ENCODE measurements around the gene YARS1.

YARS1 gene

GRCh38 chr1:32748348-32748747, 68.8 kb downstream of the YARS1 start:
- DNase-seq (ENCODE audit: low read depth in 1 of 2, low spot score in 1 of 2), result no peak

GRCh38 chr1:32746130-32746529, 71.0 kb downstream of the YARS1 start:
- no peak for DNase-seq (ENCODE audit: low read depth in 1 of 2, low spot score in 1 of 2)

DNA sequence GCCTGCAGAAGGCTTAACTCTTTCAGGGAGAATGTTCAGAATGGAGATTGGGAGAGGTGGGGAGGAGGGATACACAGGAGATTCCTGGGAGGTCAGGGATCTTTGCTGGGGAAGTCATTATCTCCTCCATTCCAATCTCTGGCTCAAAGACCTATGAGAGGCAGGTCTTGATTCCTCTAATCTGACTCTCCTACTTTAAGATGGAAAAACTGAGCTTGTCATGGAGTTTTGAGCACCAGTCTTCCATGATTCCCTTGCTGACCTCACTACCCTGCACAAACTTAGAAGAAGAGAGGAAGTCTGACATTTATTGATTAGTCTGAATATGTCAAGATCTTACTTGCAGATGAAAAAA, 73.1 kb downstream of the YARS1 start:
- no peak for DNase-seq (ENCODE audit: low read depth in 1 of 2, low spot score in 1 of 2)

GRCh38 chr1:32743380-32744070, 73.6 kb downstream of the YARS1 start:
- DNase-seq (ENCODE audit: low read depth in 1 of 2, low spot score in 1 of 2), result no peak

- DNase-seq (ENCODE audit: low read depth in 1 of 2, low spot score in 1 of 2), result no peak
Observed at GRCh38 chr1:32742956-32743355, 74.2 kb downstream of the YARS1 start.

DNA sequence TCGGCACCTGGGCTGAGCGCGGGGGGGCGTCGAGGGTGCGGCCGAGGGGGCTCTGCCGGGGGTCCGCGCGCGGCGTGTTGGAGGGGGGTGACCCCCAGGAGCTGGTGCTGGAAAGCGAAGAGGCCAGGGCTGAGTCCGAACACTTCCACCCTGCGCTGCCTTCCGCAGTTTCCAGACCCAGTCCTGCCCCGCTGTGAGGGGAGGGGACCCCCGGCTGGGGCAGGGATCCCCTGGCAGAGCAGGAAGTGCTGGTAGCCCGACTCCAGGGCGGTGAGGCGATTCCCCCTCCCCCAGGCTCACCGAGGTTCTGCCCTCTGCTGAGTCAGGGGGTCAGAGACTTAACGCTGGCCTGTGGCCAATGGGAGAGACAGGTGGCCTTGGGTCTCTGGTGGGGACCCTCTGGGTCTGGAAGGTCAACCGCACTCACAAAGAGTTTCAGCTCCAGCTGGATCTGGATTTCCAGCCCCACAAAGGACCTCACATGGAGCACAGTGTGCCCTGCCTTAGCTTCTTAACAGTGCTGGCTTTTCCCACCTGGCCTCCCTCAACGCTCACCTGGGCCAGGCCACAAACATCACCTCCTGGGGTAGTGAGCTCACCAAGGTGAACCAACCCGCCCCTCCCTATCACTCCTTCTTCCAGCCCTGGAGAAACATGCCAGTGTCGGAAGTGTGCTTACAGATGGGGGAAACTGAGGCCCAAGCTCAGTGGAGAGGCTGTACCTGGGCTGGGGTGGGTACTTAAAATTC, 74.8 kb downstream of the YARS1 start:
- DNase-seq (ENCODE audit: low read depth in 1 of 2, low spot score in 1 of 2), result no peak

DNA sequence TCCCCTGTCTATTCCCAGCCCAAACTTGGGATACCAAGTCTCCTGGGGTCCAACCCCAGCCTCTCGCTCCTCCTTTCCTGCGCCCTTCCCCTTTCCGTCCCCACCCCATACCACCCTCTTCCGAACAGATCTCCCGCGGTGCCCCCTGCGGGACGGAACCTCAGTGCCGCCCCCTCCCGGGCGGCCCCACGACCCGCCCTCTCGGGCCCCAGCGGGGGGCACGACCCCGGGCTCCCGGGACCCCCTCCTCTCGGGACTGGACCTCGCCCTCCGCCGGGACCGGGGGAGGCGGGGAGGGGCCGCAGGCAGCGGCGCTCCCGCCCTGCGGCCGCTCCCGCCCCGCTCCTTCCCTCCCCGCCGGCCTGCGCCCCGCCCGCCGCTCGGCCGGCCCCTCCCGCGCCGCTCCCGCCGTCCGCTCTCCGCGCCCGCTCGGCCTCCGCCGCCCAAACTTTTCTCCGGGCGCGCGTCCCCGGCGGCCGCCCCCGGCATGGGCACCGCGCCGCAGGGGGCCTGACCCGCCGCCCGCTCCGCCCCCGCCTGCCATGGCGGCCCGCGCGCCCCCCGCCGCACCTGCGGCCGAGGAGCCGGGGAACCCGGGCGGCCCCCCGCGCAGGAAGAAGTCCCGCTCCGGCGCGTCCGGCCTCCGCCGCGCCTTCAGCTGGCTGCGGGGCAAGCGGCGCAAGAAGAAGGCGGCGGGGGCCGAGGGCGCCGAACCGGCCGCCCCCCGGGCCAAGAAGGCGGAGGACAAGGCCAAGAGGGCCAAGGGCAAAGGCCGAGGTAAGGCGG, 75.6 kb downstream of the YARS1 start:
- no peak for DNase-seq (ENCODE audit: low read depth in 1 of 2, low spot score in 1 of 2)

DNA sequence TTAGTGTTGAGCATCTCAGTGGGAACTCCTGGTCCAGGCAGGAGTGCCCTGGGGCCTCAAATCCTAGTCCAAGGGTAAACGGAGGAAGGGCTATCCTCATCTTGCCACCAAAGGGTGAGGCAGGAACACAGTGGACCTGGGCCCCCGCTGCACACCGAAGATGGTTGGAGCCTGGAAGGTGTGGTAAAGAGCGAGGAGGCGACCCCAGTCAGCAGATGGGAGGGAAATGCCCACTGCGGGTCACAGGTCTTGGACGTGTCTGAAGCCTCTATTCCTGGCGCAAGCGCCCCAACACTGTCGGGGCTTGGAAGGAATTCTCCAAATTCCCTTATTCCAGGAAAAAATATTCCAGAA, 76.1 kb downstream of the YARS1 start:
- DNase-seq (ENCODE audit: low read depth in 1 of 2, low spot score in 1 of 2), result no peak

- DNase-seq (ENCODE audit: low read depth in 1 of 2, low spot score in 1 of 2), result no peak
Observed at GRCh38 chr1:32736812-32737791, 80.1 kb downstream of the YARS1 start.

GRCh38 chr1:32733582-32734321, 83.4 kb downstream of the YARS1 start:
- no peak for DNase-seq (ENCODE audit: low read depth in 1 of 2, low spot score in 1 of 2)

DNA sequence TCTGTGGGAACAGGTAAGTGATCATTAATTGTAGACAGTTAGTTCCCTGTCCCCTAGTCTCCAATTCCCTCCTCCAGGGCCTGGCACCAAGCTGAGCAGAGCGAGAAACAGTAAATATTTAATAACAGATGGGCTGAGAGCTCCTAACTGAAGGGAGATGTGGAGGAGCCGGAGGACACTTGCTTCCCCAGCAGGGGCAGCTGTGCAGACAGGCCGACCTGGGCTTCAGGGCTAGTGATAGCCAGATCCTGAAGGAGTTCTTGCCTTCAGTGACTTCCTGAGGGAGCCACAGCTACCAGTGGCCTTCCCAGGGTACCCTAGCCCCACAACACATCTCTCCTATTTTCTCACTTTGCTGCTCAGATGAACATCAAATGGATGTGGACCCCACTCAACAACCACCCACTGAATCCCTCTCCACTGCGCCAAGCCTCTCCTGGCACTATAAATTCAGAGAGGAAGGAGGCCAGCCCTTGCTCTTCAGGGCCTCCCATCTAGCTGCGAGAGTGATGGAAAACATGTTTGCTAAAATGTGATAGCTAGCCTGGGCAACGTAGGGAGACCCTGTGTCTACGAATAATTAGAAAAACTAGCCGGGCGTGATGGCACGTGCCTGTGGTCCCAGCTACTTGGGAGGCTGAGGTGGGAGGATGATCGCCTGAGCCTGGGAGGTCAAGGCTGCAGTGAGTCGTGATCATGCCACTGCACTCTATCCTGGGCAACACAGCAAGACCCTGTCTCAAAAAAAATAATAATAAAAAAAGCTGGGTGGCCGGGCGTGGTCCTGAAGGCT, 87.7 kb downstream of the YARS1 start:
- no peak for DNase-seq (ENCODE audit: low read depth in 1 of 2, low spot score in 1 of 2)

- DNase-seq (ENCODE audit: low read depth in 1 of 2, low spot score in 1 of 2), result no peak
Observed at GRCh38 chr1:32728413-32729077, 88.6 kb downstream of the YARS1 start.

- no peak for DNase-seq (ENCODE audit: low read depth in 1 of 2, low spot score in 1 of 2)
Observed at GRCh38 chr1:32727876-32728275, 89.3 kb downstream of the YARS1 start.

DNA sequence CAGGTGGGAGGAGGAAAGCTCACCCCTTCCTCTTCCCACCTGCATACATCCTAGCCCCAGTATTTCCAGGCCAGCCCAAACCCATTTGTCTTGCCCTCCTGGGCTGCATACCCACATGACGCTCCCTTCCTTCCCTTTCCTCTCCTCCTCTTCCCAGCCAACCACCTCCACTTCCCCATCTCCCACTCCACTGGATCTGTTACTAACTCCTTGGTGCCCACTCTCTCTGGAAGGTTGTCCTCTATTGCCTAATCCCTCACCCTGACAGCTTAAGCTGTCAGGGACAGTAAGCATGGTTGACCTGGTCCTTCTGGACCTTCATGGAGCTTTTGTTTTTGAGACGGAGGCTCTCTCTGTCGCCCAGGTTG, 91.6 kb downstream of the YARS1 start:
- no peak for DNase-seq (ENCODE audit: low read depth in 1 of 2, low spot score in 1 of 2)
